GM21367 (cell line): ENCODE data around the gene SLC26A1.
"Not testable (repeated sequence)": the region's sequence is repeated elsewhere in the genome, so short reads cannot be mapped to it uniquely, and the experiment has no call there.

Experiments
- ATAC-seq: cut with Tn5 transposase; IDR thresholded peaks from one replicate; pipeline ENCODE4 v1.9.1; 2021; ENCODE audit not compliant: unreplicated experiment

SLC26A1 gene

GRCh38 chr4:999882-1000425, 6.8 kb upstream of the SLC26A1 start:
- ATAC-seq = no peak

GRCh38 chr4:999240-999863, 6.1 kb upstream of the SLC26A1 start:
- not testable (repeated sequence) for ATAC-seq

- no peak for ATAC-seq
Observed at GRCh38 chr4:998096-998691, 5.0 kb upstream of the SLC26A1 start.

GRCh38 chr4:997375-998071, 4.3 kb upstream of the SLC26A1 start:
- no peak for ATAC-seq

- no peak for ATAC-seq
Observed at GRCh38 chr4:996997-997374, 3.8 kb upstream of the SLC26A1 start.

- ATAC-seq = no peak
Observed at GRCh38 chr4:996030-996996, 3.1 kb upstream of the SLC26A1 start.

GRCh38 chr4:995311-996026, 2.3 kb upstream of the SLC26A1 start:
- no peak for ATAC-seq

GRCh38 chr4:992297-993110, 700 bp downstream of the SLC26A1 start:
- ATAC-seq = no peak

- no peak for ATAC-seq
Observed at GRCh38 chr4:991451-992296, 1.5 kb downstream of the SLC26A1 start.

GRCh38 chr4:990746-991367, 2.3 kb downstream of the SLC26A1 start:
- ATAC-seq = no peak

GRCh38 chr4:989722-990471, 3.3 kb downstream of the SLC26A1 start:
- ATAC-seq = no peak

GRCh38 chr4:988726-989721, 4.2 kb downstream of the SLC26A1 start:
- ATAC-seq = no peak

- ATAC-seq = no peak
Observed at GRCh38 chr4:987624-988513, 5.3 kb downstream of the SLC26A1 start.

GRCh38 chr4:986879-987623, 6.2 kb downstream of the SLC26A1 start, which contains the start of gene IDUA:
Gene IDUA, plus strand, starts transcription at chr4:987044. Its CDS starts 41 bp downstream, at chr4:987085.
- peak; percentile 62 for ATAC-seq
